Neuronal stem cell (in vitro differentiated cells): ENCODE results near the gene TXNDC5.

Source experiments
- DNase-seq: peaks from one replicate; pipeline ENCODE4 v3.0.0-alpha.2; 2013; ENCODE audit warnings: low spot score
- H2AFZ ChIP-seq: one replicate; pipeline ENCODE4 v1.6.1; 2013; ENCODE audit warnings: mild to moderate bottlenecking, low read length, inconsistent platforms
- H2AK5ac ChIP-seq: 2 replicates; pipeline ENCODE4 v1.6.1; 2013; ENCODE audit warnings: low read depth, mild to moderate bottlenecking, inconsistent platforms, low read length, moderate library complexity, mixed read lengths
- H2BK120ac ChIP-seq: 2 replicates; pipeline ENCODE4 v1.6.1; 2013; ENCODE audit warnings: low read depth, mild to moderate bottlenecking, inconsistent platforms, low read length, moderate library complexity, mixed read lengths
- H2BK12ac ChIP-seq: one replicate; pipeline ENCODE4 v1.6.1; 2013; ENCODE audit warnings: low read length, inconsistent platforms
- H2BK15ac ChIP-seq: 2 replicates; pipeline ENCODE4 v1.6.1; 2013; ENCODE audit warnings: mild to moderate bottlenecking, low read length, inconsistent platforms, mixed read lengths
- H2BK5ac ChIP-seq: one replicate; pipeline ENCODE4 v1.6.1; 2013; ENCODE audit warnings: inconsistent platforms, mild to moderate bottlenecking, low read length, moderate library complexity
- H3K14ac ChIP-seq: one replicate; pipeline ENCODE4 v1.6.1; 2013; ENCODE audit warnings: low read length, inconsistent platforms
- H3K18ac ChIP-seq: 2 replicates; pipeline ENCODE4 v1.6.1; 2013; ENCODE audit warnings: low read length, inconsistent platforms
- H3K23ac ChIP-seq: 2 replicates; pipeline ENCODE4 v1.6.1; 2013; ENCODE audit warnings: low read depth, mild to moderate bottlenecking, mixed read lengths, low read length, inconsistent platforms; ENCODE audit not compliant: poor library complexity
- H3K27ac ChIP-seq: replicated peaks from 3 replicates; pipeline ENCODE4 v1.5.1; 2013; ENCODE audit warnings: low read length, inconsistent platforms
- H3K27me3 ChIP-seq, 3 experiments: 2 replicates each; pipeline ENCODE4 v1.6.1; 2013; ENCODE audit warnings: low read length in 3 of 3, mild to moderate bottlenecking in 2 of 3, inconsistent platforms in 1 of 3, low read depth in 1 of 3, mixed read lengths in 1 of 3, moderate library complexity in 1 of 3; ENCODE audit not compliant: control insufficient read depth in 3 of 3, insufficient read depth in 3 of 3
- H3K36me3 ChIP-seq, 2 donors: replicated peaks in 1 of 2; 2 replicates each; pipeline ENCODE4 v1.6.1; 2013; ENCODE audit warnings: low read length in 2 of 2; ENCODE audit not compliant: control insufficient read depth in 2 of 2, insufficient read depth in 2 of 2
- H3K4ac ChIP-seq: 2 replicates; pipeline ENCODE4 v1.6.1; 2013; ENCODE audit warnings: inconsistent platforms, mild to moderate bottlenecking, low read length, moderate library complexity
- H3K4me1 ChIP-seq, 2 donors: 1 replicate in 1 of 2; 2 replicates in 1 of 2; pipeline ENCODE4 v1.6.1; 2013; ENCODE audit warnings: low read length in 2 of 2, low read depth in 1 of 2; ENCODE audit not compliant: control insufficient read depth in 2 of 2, insufficient read depth in 1 of 2
- H3K4me2 ChIP-seq: one replicate; pipeline ENCODE4 v1.6.1; 2013; ENCODE audit warnings: mild to moderate bottlenecking, low read length, inconsistent platforms; ENCODE audit not compliant: insufficient read depth, poor library complexity, severe bottlenecking
- H3K4me3 ChIP-seq, 2 donors: 2 replicates each; pipeline ENCODE4 v1.5.1; 2013; ENCODE audit warnings: low read length in 2 of 2, mild to moderate bottlenecking in 2 of 2, inconsistent platforms in 1 of 2, moderate library complexity in 1 of 2
- H3K79me1 ChIP-seq: one replicate; pipeline ENCODE4 v1.6.1; 2013; ENCODE audit warnings: low read depth, mild to moderate bottlenecking, inconsistent platforms, low read length, moderate library complexity
- H3K9ac ChIP-seq: one replicate; pipeline ENCODE4 v1.6.1; 2013; ENCODE audit warnings: mild to moderate bottlenecking, low read depth, low read length, inconsistent platforms; ENCODE audit not compliant: poor library complexity
- H3K9me3 ChIP-seq, 2 donors: replicated peaks in 1 of 2; 2 replicates each; pipeline versions ENCODE3 to v1.6.1; 2013; ENCODE audit warnings: low read length in 2 of 2, mild to moderate bottlenecking in 2 of 2, inconsistent platforms in 1 of 2, low read depth in 1 of 2, mixed read lengths in 1 of 2, moderate library complexity in 1 of 2; ENCODE audit not compliant: control insufficient read depth in 2 of 2, insufficient read depth in 1 of 2
- H4K8ac ChIP-seq: one replicate; pipeline ENCODE4 v1.6.1; 2013; ENCODE audit warnings: low read depth, mild to moderate bottlenecking, inconsistent platforms, low read length, moderate library complexity
- H4K91ac ChIP-seq: one replicate; pipeline ENCODE4 v1.6.1; 2013; ENCODE audit warnings: low read length, low read depth, mild to moderate bottlenecking, inconsistent platforms; ENCODE audit not compliant: poor library complexity
- whole genome bisulfite sequencing, 2 donors: extraction: QIAGEN DNeasy Blood & Tissue Kit; methylation state at CpG; one replicate each; pipeline ENCODE4 v1.1.7; 2013; ENCODE audit warnings: missing lambda C conversion rate in 2 of 2, mixed read lengths in 1 of 2; ENCODE audit not compliant: insufficient read length in 2 of 2, insufficient replicate concordance in 1 of 2; ENCODE audit errors: extremely low coverage in 2 of 2; 5-methylcytosine and 5-hydroxymethylcytosine counted together

Gene TXNDC5

GRCh38 chr6:7866526-7866925 is 44.1 kb downstream of the TXNDC5 start:
- Histone ChIP-seq H2BK12ac (no peak overlapping the region), H3K4ac (no peak overlapping the region), H3K79me1 (no peaks in the 10 kb centered on the region), H3K18ac (no peak overlapping the region), H4K91ac (no peak overlapping the region), H3K4me2 (no peak overlapping the region), H2BK5ac (no peak overlapping the region), H3K4me3 (no peak overlapping the region), H3K36me3 (no peaks in the 10 kb centered on the region), H3K23ac (no peak overlapping the region), H3K14ac (no peak overlapping the region), H3K27me3 (peaks cover 0 to 14% (median 0%) of the 10 kb centered on the region in 3 experiments), H2AK5ac (no peak overlapping the region), H3K27ac (no peak overlapping the region), H3K9me3 (no peaks in the 10 kb centered on the region), H2BK120ac (no peak overlapping the region), H3K4me1 (peaks cover 0 to 4% of the 10 kb centered on the region in 2 donors), H2AFZ (no peak overlapping the region), H4K8ac (no peak overlapping the region), H2BK15ac (no peak overlapping the region), H3K9ac (no peak overlapping the region)
- DNase-seq = no peak
- WGBS, 2 donors = no CpG with 5 or more reads among the region's 1 CpG

GRCh38 chr6:7865781-7866180 is 44.8 kb downstream of the TXNDC5 start:
- Histone ChIP-seq H3K4me3 (no peak overlapping the region), H3K79me1 (no peaks in the 10 kb centered on the region), H2BK5ac (no peak overlapping the region), H2AK5ac (no peak overlapping the region), H4K8ac (no peak overlapping the region), H3K27ac (no peak overlapping the region), H3K4ac (no peak overlapping the region), H2BK15ac (no peak overlapping the region), H2AFZ (no peak overlapping the region), H3K27me3 (peaks cover 0 to 14% (median 0%) of the 10 kb centered on the region in 3 experiments), H3K4me2 (no peak overlapping the region), H3K14ac (no peak overlapping the region), H3K36me3 (no peaks in the 10 kb centered on the region), H3K9me3 (no peaks in the 10 kb centered on the region), H2BK12ac (no peak overlapping the region), H4K91ac (no peak overlapping the region), H3K18ac (no peak overlapping the region), H3K4me1 (peaks cover 0 to 4% of the 10 kb centered on the region in 2 donors), H3K23ac (no peak overlapping the region), H2BK120ac (no peak overlapping the region), H3K9ac (no peak overlapping the region)
- DNase-seq = no peak
- WGBS, 2 donors = no CpG with 5 or more reads among the region's 6 CpGs

GRCh38 chr6:7859591-7859990 is 51.0 kb downstream of the TXNDC5 start:
- Histone ChIP-seq H4K91ac (no peak overlapping the region), H3K27ac (no peak overlapping the region), H3K4me3 (no peak overlapping the region), H2BK12ac (no peak overlapping the region), H3K14ac (no peak overlapping the region), H2AFZ (no peak overlapping the region), H3K27me3 (peaks cover 0 to 14% (median 0%) of the 10 kb centered on the region in 3 experiments), H2BK120ac (no peak overlapping the region), H2BK15ac (no peak overlapping the region), H3K4me2 (no peak overlapping the region), H2AK5ac (no peak overlapping the region), H3K23ac (no peak overlapping the region), H3K36me3 (no peaks in the 10 kb centered on the region), H3K4ac (no peak overlapping the region), H2BK5ac (no peak overlapping the region), H3K79me1 (no peaks in the 10 kb centered on the region), H3K18ac (no peak overlapping the region), H3K4me1 (no peaks in the 10 kb centered on the region), H4K8ac (no peak overlapping the region), H3K9ac (no peak overlapping the region), H3K9me3 (peaks cover 0 to 1% of the 10 kb centered on the region in 2 donors)
- DNase-seq = no peak
- no CpG with 5 or more reads among the region's 6 CpGs for WGBS, 2 donors

GRCh38 chr6:7851780-7852179 is 58.8 kb downstream of the TXNDC5 start:
- no peak overlapping the region for H3K27ac ChIP-seq
- no peak overlapping the region for H4K8ac ChIP-seq
- H2AK5ac ChIP-seq = no peak overlapping the region
- no peak for DNase-seq
- no peak overlapping the region for H3K18ac ChIP-seq
- no peak overlapping the region for H3K14ac ChIP-seq
- peaks cover 2 to 5% of the 10 kb centered on the region in 2 donors for H3K9me3 ChIP-seq
- H3K4me1 ChIP-seq = no peaks in the 10 kb centered on the region
- no peak overlapping the region for H2BK15ac ChIP-seq
- H3K4ac ChIP-seq = no peak overlapping the region
- no peaks in the 10 kb centered on the region for H3K27me3 ChIP-seq
- H2AFZ ChIP-seq = no peak overlapping the region
- no peak overlapping the region for H2BK12ac ChIP-seq
- H3K36me3 ChIP-seq = no peaks in the 10 kb centered on the region
- no peak overlapping the region for H3K23ac ChIP-seq
- no peak overlapping the region for H2BK5ac ChIP-seq
- H3K4me2 ChIP-seq = no peak overlapping the region
- no peak overlapping the region for H2BK120ac ChIP-seq
- H3K79me1 ChIP-seq = no peaks in the 10 kb centered on the region
- H3K4me3 ChIP-seq = no peak overlapping the region
- no peak overlapping the region for H3K9ac ChIP-seq
- no peak overlapping the region for H4K91ac ChIP-seq
